WTC11 (cell line): ENCODE results near the gene UBN1. TPM values are rescaled to one million over a fixed set of nuclear protein-coding genes. Genes with fewer than 3 reads are reported as not detected.

Experiments
- ATAC-seq: fragments of 200-7000 bp; cut with Tn5 transposase; 2 replicates; pipeline ENCODE4 v1.10.0; 2021; ENCODE audit warnings: mild to moderate bottlenecking, moderate library complexity
- CTCF ChIA-PET: fragments of 300-600 bp; sonication (Branson Sonifier 250); formaldehyde crosslinking; loops from one replicate; lab custom pipeline; 2021; ENCODE audit warnings: antibody characterized with exemption; lab: Charles Lee
- POLR2A ChIA-PET: fragments of 350-600 bp; sonication (Branson Sonifier 250); formaldehyde crosslinking; loops from one replicate; lab custom pipeline; 2021; ENCODE audit warnings: antibody characterized with exemption; lab: Charles Lee
- DNase-seq: peaks from one replicate; pipeline ENCODE4 v3.0.0; 2021; ENCODE audit warnings: low spot score
- H3K27ac Mint-ChIP-seq: 2 replicates; pipeline ENCODE4 v1.8.0; 2021; ENCODE audit warnings: mixed read lengths
- H3K27me3 Mint-ChIP-seq: 2 replicates; pipeline ENCODE4 v1.8.0; 2021; ENCODE audit warnings: low read depth, mild to moderate bottlenecking, moderate library complexity, mixed read lengths
- H3K36me3 Mint-ChIP-seq: 2 replicates; pipeline ENCODE4 v1.8.0; 2021; ENCODE audit warnings: mixed read lengths
- H3K4me1 Mint-ChIP-seq: 2 replicates; pipeline ENCODE4 v1.8.0; 2022; ENCODE audit warnings: mixed read lengths
- H3K4me3 Mint-ChIP-seq: 2 replicates; pipeline ENCODE4 v1.8.0; 2021; ENCODE audit warnings: mild to moderate bottlenecking, moderate library complexity, mixed read lengths
- H3K9me3 Mint-ChIP-seq: 2 replicates; pipeline ENCODE4 v1.8.0; 2021; ENCODE audit warnings: mixed read lengths
- ATF6 ChIP-seq: sonication (generic); formaldehyde crosslinking; IDR thresholded peaks from 2 replicates; pipeline ENCODE4 v1.8.1; 2023; ENCODE audit warnings: mild to moderate bottlenecking, missing genetic modification reagents
- CREM ChIP-seq: sonication (generic); formaldehyde crosslinking; IDR thresholded peaks from 2 replicates; pipeline ENCODE4 v1.8.1; 2022; ENCODE audit warnings: mild to moderate bottlenecking, missing genetic modification reagents, moderate library complexity
- E2F4 ChIP-seq: sonication (generic); formaldehyde crosslinking; IDR thresholded peaks from 2 replicates; pipeline ENCODE4 v1.8.1; 2022; ENCODE audit warnings: low read depth, mild to moderate bottlenecking, moderate library complexity, missing genetic modification reagents, borderline replicate concordance
- ERG ChIP-seq: fragments of 250-450 bp; sonication (Bioruptor Pico); IDR thresholded peaks from 2 replicates; pipeline ENCODE4 v1.8.0; 2021; ENCODE audit warnings: mild to moderate bottlenecking
- ESRRA ChIP-seq: sonication (generic); formaldehyde crosslinking; IDR thresholded peaks from 2 replicates; pipeline ENCODE4 v1.8.1; 2022; ENCODE audit warnings: mild to moderate bottlenecking, missing genetic modification reagents, borderline replicate concordance
- HMGA2 ChIP-seq: fragments of 250-450 bp; sonication (Bioruptor Pico); IDR thresholded peaks from 2 replicates; pipeline ENCODE4 v1.4.0; 2021; ENCODE audit warnings: mild to moderate bottlenecking, moderate library complexity
- MXD4 ChIP-seq: fragments of 250-450 bp; sonication (Bioruptor Pico); IDR thresholded peaks from 2 replicates; pipeline ENCODE4 v1.8.0; 2021; ENCODE audit warnings: mild to moderate bottlenecking, moderate library complexity, borderline replicate concordance
- MYBL2 ChIP-seq: sonication (generic); formaldehyde crosslinking; IDR thresholded peaks from 2 replicates; pipeline ENCODE4 v1.8.1; 2023; ENCODE audit warnings: mild to moderate bottlenecking, moderate library complexity, missing genetic modification reagents
- PREB ChIP-seq: sonication (generic); formaldehyde crosslinking; IDR thresholded peaks from 2 replicates; pipeline ENCODE4 v1.8.1; 2022; ENCODE audit warnings: mild to moderate bottlenecking, missing genetic modification reagents, moderate library complexity, borderline replicate concordance
- STAT6 ChIP-seq: sonication (generic); formaldehyde crosslinking; conservative IDR thresholded peaks from 2 replicates; pipeline ENCODE4 v1.8.1; 2023; ENCODE audit warnings: mild to moderate bottlenecking, low read depth, missing genetic modification reagents, moderate library complexity
- TCF7 ChIP-seq: sonication (generic); formaldehyde crosslinking; IDR thresholded peaks from 2 replicates; pipeline ENCODE4 v1.8.0; 2022; ENCODE audit warnings: mild to moderate bottlenecking, low read depth, missing genetic modification reagents, moderate library complexity
- ZBTB43 ChIP-seq: sonication (generic); formaldehyde crosslinking; IDR thresholded peaks from 2 replicates; pipeline ENCODE4 v1.8.1; 2023; ENCODE audit warnings: mild to moderate bottlenecking, missing genetic modification reagents
- ZNF138 ChIP-seq: sonication (generic); formaldehyde crosslinking; conservative IDR thresholded peaks from 2 replicates; pipeline ENCODE4 v1.8.1; 2022; ENCODE audit warnings: mild to moderate bottlenecking, moderate library complexity, missing genetic modification reagents
- total RNA-seq: library from RNA; stranded (reverse); gene quantifications from 3 replicates; pipeline ENCODE4 v1.2.3, GENCODE V29; 2021

UBN1 gene
- total RNA-seq, 1 experiment from 2014 or later, result 38.5 TPM

GRCh38 chr16:4869147-4869805 lies 22.0 kb downstream of the UBN1 start:
- no peaks in the 10 kb centered on the region for H3K27me3 Mint-ChIP-seq
- no peak overlapping the region for H3K4me3 Mint-ChIP-seq
- DNase-seq, result no peak
- peaks cover 48% of the 10 kb centered on the region for H3K36me3 Mint-ChIP-seq
- no peak for ATAC-seq
- ChIA-PET CTCF (no interaction called here), POLR2A (interaction anchor here (0.5 kb wide), 1 partner anchor 149 kb away, joined by 6 read pairs; no protein-coding TSS in a partner anchor)
- no peaks in the 10 kb centered on the region for H3K9me3 Mint-ChIP-seq
- H3K4me1 Mint-ChIP-seq, result no peaks in the 10 kb centered on the region
- H3K27ac Mint-ChIP-seq, result peak overlapping the region; percentile 27
- TF ChIP-seq TCF7, result no peak
- TF ChIP-seq STAT6, result no peak

- H3K9me3 Mint-ChIP-seq, result no peaks in the 10 kb centered on the region
Measured at GRCh38 chr16:4870138-4870671, 22.9 kb downstream of the UBN1 start.

More at GRCh38 chr16:4870138-4870671, 22.9 kb downstream of the UBN1 start:
- Mint-ChIP-seq H3K27me3 (no peaks in the 10 kb centered on the region), H3K4me1 (no peaks in the 10 kb centered on the region), H3K27ac (peak overlapping the region; percentile 36; the same call in 1 of the 2 replicates), H3K4me3 (no peak overlapping the region), H3K36me3 (peaks cover 56% of the 10 kb centered on the region)
- DNase-seq, result no peak
- ChIA-PET POLR2A (interaction anchor here (0.5 to 0.6 kb wide), 2 partner anchors 150 to 233 kb away, joined by 4 to 6 read pairs; no protein-coding TSS in a partner anchor), CTCF (no interaction called here)
- no peak for ATAC-seq
- TF ChIP-seq CREM (no peak), PREB (no peak), ZNF138 (CRISPR knock-in tag) (no peak), ESRRA (CRISPR knock-in tag) (no peak), ZBTB43 (CRISPR knock-in tag) (no peak), HMGA2 (CRISPR knock-in tag) (no peak), MXD4 (CRISPR knock-in tag) (no peak), ERG (CRISPR knock-in tag) (no peak), ATF6 (CRISPR knock-in tag) (no peak), E2F4 (CRISPR knock-in tag) (no peak), MYBL2 (no peak)
